AG08395 (cell line): ENCODE measurements around the gene SPATA31D1.
A peak's percentile ranks its signal among the peaks of the same experiment; 100 is the strongest.

Source experiments
- DNase-seq: peaks from one replicate; pipeline ENCODE4 v3.0.0; 2012; ENCODE audit warnings: mixed read lengths, low spot score

The SPATA31D1 gene

GRCh38 chr9:82021198-82021597 is 32.6 kb downstream of the SPATA31D1 start:
- DNase-seq: peak; percentile 80

GRCh38 chr9:82022121-82022520 is 33.5 kb downstream of the SPATA31D1 start:
- no peak for DNase-seq

- no peak for DNase-seq
Measured at GRCh38 chr9:82024908-82025307, 36.3 kb downstream of the SPATA31D1 start.

- DNase-seq: peak; percentile 69
Measured at GRCh38 chr9:82031538-82032280, 43.1 kb downstream of the SPATA31D1 start.

- no peak for DNase-seq
Measured at GRCh38 chr9:82034956-82035731, 46.6 kb downstream of the SPATA31D1 start.

GRCh38 chr9:82036086-82036485 is 47.5 kb downstream of the SPATA31D1 start:
- DNase-seq: no peak

GRCh38 chr9:82037126-82037525 is 48.6 kb downstream of the SPATA31D1 start:
- DNase-seq: no peak

GRCh38 chr9:82038897-82039296 is 50.3 kb downstream of the SPATA31D1 start:
- no peak for DNase-seq
